HepG2 (cell line): ENCODE data around the gene MZF1. TPM values are rescaled to one million over a fixed set of nuclear protein-coding genes. Genes with fewer than 3 reads are reported as not detected.

ENCODE experiments used
- AFF4 ChIP-seq: sonication (generic); formaldehyde crosslinking; IDR thresholded peaks from 2 replicates; pipeline ENCODE4 v1.4.0; 2020; ENCODE audit warnings: missing genetic modification reagents
- NFKB2 ChIP-seq: sonication (generic); formaldehyde crosslinking; IDR thresholded peaks from 2 replicates; pipeline ENCODE4 v1.4.0; 2020; ENCODE audit warnings: missing genetic modification reagents, borderline replicate concordance
- PAWR ChIP-seq: sonication (generic); formaldehyde crosslinking; IDR thresholded peaks from 2 replicates; pipeline ENCODE4 v1.4.0; 2020; ENCODE audit warnings: missing genetic modification reagents, mild to moderate bottlenecking, borderline replicate concordance
- RAD21 ChIP-seq: fragments of 450-650 bp; formaldehyde crosslinking; IDR thresholded peaks from 2 replicates; pipeline ENCODE4 v1.5.0; 2020; ENCODE audit warnings: mild to moderate bottlenecking
- RARA ChIP-seq: IDR thresholded peaks from 2 replicates; pipeline ENCODE4 v1.6.1; 2016; ENCODE audit warnings: missing genetic modification reagents, missing compliant biosample characterization
- ZBTB43 ChIP-seq: sonication (generic); formaldehyde crosslinking; conservative IDR thresholded peaks from 2 replicates; pipeline ENCODE4 v1.4.0; 2020; ENCODE audit warnings: missing genetic modification reagents
- ZBTB8A ChIP-seq: sonication (generic); formaldehyde crosslinking; IDR thresholded peaks from 2 replicates; pipeline ENCODE4 v1.4.0; 2020; ENCODE audit warnings: mild to moderate bottlenecking, low read depth, missing genetic modification reagents, borderline replicate concordance
- ZKSCAN1 ChIP-seq: fragments of 150-350 bp; IDR thresholded peaks from 2 replicates; pipeline ENCODE4 v1.6.1; 2014; ENCODE audit warnings: low read length
- ZKSCAN5 ChIP-seq: sonication (generic); formaldehyde crosslinking; IDR thresholded peaks from 2 replicates; pipeline ENCODE4 v1.5.1; 2020; ENCODE audit warnings: mild to moderate bottlenecking, missing genetic modification reagents
- ZNF224 ChIP-seq: sonication (generic); formaldehyde crosslinking; IDR thresholded peaks from 2 replicates; pipeline ENCODE4 v1.5.0; 2020; ENCODE audit warnings: mild to moderate bottlenecking, missing genetic modification reagents
- ZNF276 ChIP-seq: sonication (generic); formaldehyde crosslinking; IDR thresholded peaks from 2 replicates; pipeline ENCODE4 v1.4.0; 2020; ENCODE audit warnings: mild to moderate bottlenecking, low read depth, missing genetic modification reagents
- ZNF382 ChIP-seq: sonication (generic); formaldehyde crosslinking; IDR thresholded peaks from 2 replicates; pipeline ENCODE4 v1.5.0; 2020; ENCODE audit warnings: missing genetic modification reagents, mild to moderate bottlenecking, borderline replicate concordance
- ZNF776 ChIP-seq: sonication (generic); formaldehyde crosslinking; IDR thresholded peaks from 2 replicates; pipeline ENCODE4 v1.4.0; 2020; ENCODE audit warnings: mild to moderate bottlenecking, missing genetic modification reagents
- polyA plus RNA-seq, 8 experiments: library from polyadenylated mRNA; depleted of rRNA in 3 of 8; stranded (reverse) in 7 of 8; unstranded in 1 of 8; fragments of >200 nt; fragmentation: Illumina TruSeq in 4 of 8; extraction: Trizol in 4 of 8; gene quantifications; 2 replicates each; pipeline versions ENCODE4 v1.2.1 to v1.2.3, GENCODE V29; 2011 to 2016; ENCODE audit warnings: low read depth in 4 of 8, missing spikeins in 1 of 8, mixed read lengths in 1 of 8; ENCODE audit not compliant: insufficient read depth in 1 of 8
- total RNA-seq, 5 experiments: library from RNA; depleted of rRNA; stranded (reverse); fragments of >200 nt; fragmentation: Illumina TruSeq; extraction: Trizol; gene quantifications; 2 replicates each; pipeline ENCODE4 v1.2.3, GENCODE V29; 2016; ENCODE audit warnings: low read depth in 1 of 5
- TF ChIP-seq, protein P1 (sequence below): sonication (generic); formaldehyde crosslinking; IDR thresholded peaks from 2 replicates; pipeline ENCODE4 v1.4.0; 2020; ENCODE audit warnings: mild to moderate bottlenecking, missing genetic modification reagents

MZF1 gene
- total and polyA plus RNA-seq, 2 of the 13 experiments (the other 11 are each of a cell fraction or from before 2014, with no cell fraction given) = 3.1 to 8.1 TPM

- peak; percentile 91 for TF ChIP-seq ZNF276 (CRISPR knock-in tag)
- TF ChIP-seq ZNF776 = peak; percentile 76
- TF ChIP-seq AFF4 (CRISPR knock-in tag) = no peak
- peak; percentile 86 for TF ChIP-seq RAD21 (CRISPR knock-in tag)
- no peak for TF ChIP-seq ZNF382 (CRISPR knock-in tag)
- TF ChIP-seq, protein P1, sequence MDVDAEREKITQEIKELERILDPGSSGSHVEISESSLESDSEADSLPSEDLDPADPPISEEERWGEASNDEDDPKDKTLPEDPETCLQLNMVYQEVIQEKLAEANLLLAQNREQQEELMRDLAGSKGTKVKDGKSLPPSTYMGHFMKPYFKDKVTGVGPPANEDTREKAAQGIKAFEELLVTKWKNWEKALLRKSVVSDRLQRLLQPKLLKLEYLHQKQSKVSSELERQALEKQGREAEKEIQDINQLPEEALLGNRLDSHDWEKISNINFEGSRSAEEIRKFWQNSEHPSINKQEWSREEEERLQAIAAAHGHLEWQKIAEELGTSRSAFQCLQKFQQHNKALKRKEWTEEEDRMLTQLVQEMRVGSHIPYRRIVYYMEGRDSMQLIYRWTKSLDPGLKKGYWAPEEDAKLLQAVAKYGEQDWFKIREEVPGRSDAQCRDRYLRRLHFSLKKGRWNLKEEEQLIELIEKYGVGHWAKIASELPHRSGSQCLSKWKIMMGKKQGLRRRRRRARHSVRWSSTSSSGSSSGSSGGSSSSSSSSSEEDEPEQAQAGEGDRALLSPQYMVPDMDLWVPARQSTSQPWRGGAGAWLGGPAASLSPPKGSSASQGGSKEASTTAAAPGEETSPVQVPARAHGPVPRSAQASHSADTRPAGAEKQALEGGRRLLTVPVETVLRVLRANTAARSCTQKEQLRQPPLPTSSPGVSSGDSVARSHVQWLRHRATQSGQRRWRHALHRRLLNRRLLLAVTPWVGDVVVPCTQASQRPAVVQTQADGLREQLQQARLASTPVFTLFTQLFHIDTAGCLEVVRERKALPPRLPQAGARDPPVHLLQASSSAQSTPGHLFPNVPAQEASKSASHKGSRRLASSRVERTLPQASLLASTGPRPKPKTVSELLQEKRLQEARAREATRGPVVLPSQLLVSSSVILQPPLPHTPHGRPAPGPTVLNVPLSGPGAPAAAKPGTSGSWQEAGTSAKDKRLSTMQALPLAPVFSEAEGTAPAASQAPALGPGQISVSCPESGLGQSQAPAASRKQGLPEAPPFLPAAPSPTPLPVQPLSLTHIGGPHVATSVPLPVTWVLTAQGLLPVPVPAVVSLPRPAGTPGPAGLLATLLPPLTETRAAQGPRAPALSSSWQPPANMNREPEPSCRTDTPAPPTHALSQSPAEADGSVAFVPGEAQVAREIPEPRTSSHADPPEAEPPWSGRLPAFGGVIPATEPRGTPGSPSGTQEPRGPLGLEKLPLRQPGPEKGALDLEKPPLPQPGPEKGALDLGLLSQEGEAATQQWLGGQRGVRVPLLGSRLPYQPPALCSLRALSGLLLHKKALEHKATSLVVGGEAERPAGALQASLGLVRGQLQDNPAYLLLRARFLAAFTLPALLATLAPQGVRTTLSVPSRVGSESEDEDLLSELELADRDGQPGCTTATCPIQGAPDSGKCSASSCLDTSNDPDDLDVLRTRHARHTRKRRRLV = no peak
- TF ChIP-seq ZKSCAN5 (CRISPR knock-in tag) = no peak
- 0 out of 2 replicates have a peak, but pooled peaks have one; percentile 26 for TF ChIP-seq PAWR
- no peak; the same call in 1 of the 2 replicates for TF ChIP-seq NFKB2
- peak; percentile 76 for TF ChIP-seq RARA
- 0 out of 2 replicates have a peak, but pooled peaks have one; percentile 39 for TF ChIP-seq ZBTB8A (CRISPR knock-in tag)
- no peak; the same call in 1 of the 2 replicates for TF ChIP-seq ZBTB43 (CRISPR knock-in tag)
- TF ChIP-seq ZNF224 (CRISPR knock-in tag) = peak; percentile 92
- peak; percentile 72; the same call in 1 of the 2 replicates for TF ChIP-seq ZKSCAN1
Observed at GRCh38 chr19:58519355-58520256, 53.5 kb downstream of the MZF1 start, which contains the start of gene ZBTB45 (continued).
